ENCODE measurements around the gene CHAC1.

CHAC1 gene

GRCh38 chr15:40952901-40953712 lies at the start of gene CHAC1:
Gene CHAC1, plus strand, starts transcription at chr15:40953471. Its CDS starts 113 bp downstream, at chr15:40953584.
- TF ChIP-seq CTCF (conservative IDR thresholded peaks at IDR 0.05; ENCODE audit: low read depth, low read length) = no peak
- H4K20me1 ChIP-seq (ENCODE audit: insufficient read depth) = no peaks in the 10 kb centered on the region
- H3K4me2 ChIP-seq = peak within 1 kb of the TSS; percentile 73
- peak within 1 kb of the TSS; percentile 64 for H3K27ac ChIP-seq
- H3K36me3 ChIP-seq (ENCODE audit: insufficient read depth) = no peaks in the 10 kb centered on the region
- H2AFZ ChIP-seq (ENCODE audit: low read depth) = peak within 1 kb of the TSS; percentile 76
- H3K4me3 ChIP-seq (IDR thresholded peaks at IDR 0.05; ENCODE audit: insufficient read depth, low read depth, low read length) = no peak within 1 kb of the TSS
- no peaks in the 10 kb centered on the region for H3K79me2 ChIP-seq (ENCODE audit: insufficient read depth, low read depth)
- H3K27me3 ChIP-seq (ENCODE audit: insufficient read depth, low read depth) = no peaks in the 10 kb centered on the region
- H3K4me1 ChIP-seq (ENCODE audit: low read depth, poor library complexity, severe bottlenecking) = peaks cover 33% of the 10 kb centered on the region
- peak within 1 kb of the TSS; percentile 76 for H3K9ac ChIP-seq

GRCh38 chr15:40904552-40905201 lies 48.6 kb upstream of the CHAC1 start:
- Histone ChIP-seq H3K27me3 (ENCODE audit: insufficient read depth, low read depth) (no peaks in the 10 kb centered on the region), H4K20me1 (ENCODE audit: insufficient read depth) (no peaks in the 10 kb centered on the region), H3K4me1 (ENCODE audit: low read depth, poor library complexity, severe bottlenecking) (peaks cover 40% of the 10 kb centered on the region), H3K36me3 (ENCODE audit: insufficient read depth) (no peaks in the 10 kb centered on the region), H3K79me2 (ENCODE audit: insufficient read depth, low read depth) (no peaks in the 10 kb centered on the region), H3K4me3 (IDR thresholded peaks at IDR 0.05; ENCODE audit: insufficient read depth, low read depth, low read length) (no peak overlapping the region), H3K4me2 (no peak overlapping the region; the same call in 1 of the 2 replicates), H3K9ac (no peak overlapping the region), H2AFZ (ENCODE audit: low read depth) (no peak overlapping the region), H3K27ac (no peak overlapping the region)
- TF ChIP-seq CTCF (conservative IDR thresholded peaks at IDR 0.05; ENCODE audit: low read depth, low read length) = no peak

- H3K4me3 ChIP-seq (IDR thresholded peaks at IDR 0.05; ENCODE audit: insufficient read depth, low read depth, low read length) = no peak overlapping the region
- H2AFZ ChIP-seq (ENCODE audit: low read depth) = peak overlapping the region; percentile 98
- H3K79me2 ChIP-seq (ENCODE audit: insufficient read depth, low read depth) = no peaks in the 10 kb centered on the region
- H3K36me3 ChIP-seq (ENCODE audit: insufficient read depth) = no peaks in the 10 kb centered on the region
- H3K9ac ChIP-seq = peak overlapping the region; percentile 69
- peak overlapping the region; percentile 99 for H3K4me2 ChIP-seq
- peaks cover 40% of the 10 kb centered on the region for H3K4me1 ChIP-seq (ENCODE audit: low read depth, poor library complexity, severe bottlenecking)
- peak; percentile 69 for TF ChIP-seq CTCF (conservative IDR thresholded peaks at IDR 0.05; ENCODE audit: low read depth, low read length)
- H3K27me3 ChIP-seq (ENCODE audit: insufficient read depth, low read depth) = no peaks in the 10 kb centered on the region
- no peaks in the 10 kb centered on the region for H4K20me1 ChIP-seq (ENCODE audit: insufficient read depth)
- H3K27ac ChIP-seq = peak overlapping the region; percentile 53
These were observed 46.9 kb upstream of the CHAC1 start for GRCh38 chr15:40906091-40906990.

Data from KMS-11 (cell line).